ENCODE data around the gene PSMB7. TPM values are rescaled to one million over a fixed set of nuclear protein-coding genes. Genes with fewer than 3 reads are reported as not detected.

The PSMB7 gene
- total and polyA plus RNA-seq, 2 donors (not counting 1 experiment from before 2014, with no cell fraction given): 69.5 to 73.1 TPM

GRCh38 chr9:124377551-124378406 is 37.5 kb downstream of the PSMB7 start:
- 100% methylated on average over 4 of the region's 10 CpGs for WGBS (ENCODE audit: insufficient coverage)
- intact Hi-C loops (cut with micrococcal nuclease): no loop called here
- TF ChIP-seq CTCF (IDR thresholded peaks at IDR 0.05) (no peak), EZH2 (IDR thresholded peaks at IDR 0.05; ENCODE audit: borderline replicate concordance, insufficient read depth, low read depth, low read length, poor library complexity, severe bottlenecking) (no peak)
- Mint-ChIP-seq H3K27ac (no peak overlapping the region), H3K27me3 (no peaks in the 10 kb centered on the region), H3K9me3 (ENCODE audit: insufficient read depth) (peaks cover 2% of the 10 kb centered on the region), H3K4me1 (peaks cover 3% of the 10 kb centered on the region), H3K4me3 (no peak overlapping the region)
- Histone ChIP-seq H3K27ac (ENCODE audit: low read length in 2 of 2) (no peak overlapping the region), H3K79me2 (ENCODE audit: control insufficient read depth, insufficient read depth, low read length) (peaks cover 70% of the 10 kb centered on the region), H3K36me3 (replicated peaks in 1 of 2; ENCODE audit: control extremely low read depth in 1 of 2, control insufficient read depth in 1 of 2, extremely low read depth in 1 of 2, insufficient read depth in 2 of 2, low read length in 1 of 2) (peaks cover 0 to 34% of the 10 kb centered on the region in 2 experiments), H3K9me3 (ENCODE audit: control extremely low read depth in 1 of 3, control insufficient read depth in 2 of 3, insufficient read depth in 1 of 3, low read length in 2 of 3) (peaks cover 0 to 2% (median 0%) of the 10 kb centered on the region in 3 donors), H2AFZ (ENCODE audit: insufficient read depth, low read depth, low read length, poor library complexity, severe bottlenecking) (no peak overlapping the region), H3K4me1 (ENCODE audit: control insufficient read depth in 2 of 2, insufficient read depth in 2 of 2, low read length in 2 of 2) (no peaks in the 10 kb centered on the region), H3K27me3 (replicated peaks in 1 of 4; ENCODE audit: control extremely low read depth in 1 of 4, control insufficient read depth in 3 of 4, insufficient read depth in 4 of 4, low read length in 3 of 4) (no peaks in the 10 kb centered on the region), H4K20me1 (ENCODE audit: control insufficient read depth, insufficient read depth, low read length, poor library complexity, severe bottlenecking) (peaks cover 21% of the 10 kb centered on the region), H3K4me3 (ENCODE audit: control extremely low read depth in 1 of 5, extremely low read depth in 1 of 5, insufficient read depth in 1 of 5, low read depth in 2 of 5, low read length in 4 of 5) (no peak overlapping the region), H3K4me2 (replicated peaks; ENCODE audit: low read depth, low read length, poor library complexity, severe bottlenecking) (no peak overlapping the region), H3K9ac (ENCODE audit: low read length) (no peak overlapping the region)
- DNase-seq (no peak), ATAC-seq (ENCODE audit: low read depth) (no peak)
- ChIA-PET POLR2A (interaction anchor here (0.5 kb wide), 1 partner anchor 17 kb away, joined by 4 read pairs; no protein-coding TSS in a partner anchor), CTCF (interaction anchor here (1.1 to 1.4 kb wide), 4 partner anchors 10 to 254 kb away, joined by 3 to 7 read pairs (median 6); no protein-coding TSS in a partner anchor)

DNA sequence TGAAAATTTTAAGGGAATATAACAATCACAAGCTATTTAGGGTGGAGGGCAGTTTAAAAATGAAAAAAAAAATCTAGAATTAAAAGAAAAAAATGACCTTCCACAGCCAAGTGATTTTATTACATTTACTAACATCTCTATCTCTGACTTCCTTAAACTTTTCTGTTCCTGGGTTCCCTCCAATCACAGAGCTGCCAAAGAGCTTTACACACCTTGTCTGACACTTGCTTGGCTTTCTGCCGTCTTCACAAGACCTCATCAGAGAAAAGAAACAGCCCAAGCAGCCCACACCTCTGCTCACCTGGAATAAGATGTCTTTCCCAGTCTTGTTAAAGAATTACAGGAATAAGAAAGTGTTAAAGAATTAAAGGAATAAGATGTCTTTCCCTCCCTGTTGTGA is 38.9 kb downstream of the PSMB7 start:
- H3K27ac Mint-ChIP-seq: no peak overlapping the region
- H3K36me3 ChIP-seq (replicated peaks in 1 of 2; ENCODE audit: control extremely low read depth in 1 of 2, control insufficient read depth in 1 of 2, extremely low read depth in 1 of 2, insufficient read depth in 2 of 2, low read length in 1 of 2): peaks cover 0 to 29% of the 10 kb centered on the region in 2 experiments
- no peaks in the 10 kb centered on the region for H3K4me1 ChIP-seq (ENCODE audit: control insufficient read depth in 2 of 2, insufficient read depth in 2 of 2, low read length in 2 of 2)
- DNase-seq (no peak), ATAC-seq (ENCODE audit: low read depth) (no peak)
- H3K79me2 ChIP-seq (ENCODE audit: control insufficient read depth, insufficient read depth, low read length): peaks cover 78% of the 10 kb centered on the region
- H3K4me3 ChIP-seq (ENCODE audit: control extremely low read depth in 1 of 5, extremely low read depth in 1 of 5, insufficient read depth in 1 of 5, low read depth in 2 of 5, low read length in 4 of 5): no peak overlapping the region
- no peak overlapping the region for H3K27ac ChIP-seq (ENCODE audit: low read length in 2 of 2)
- TF ChIP-seq CTCF (IDR thresholded peaks at IDR 0.05): no peak
- TF ChIP-seq EZH2 (IDR thresholded peaks at IDR 0.05; ENCODE audit: borderline replicate concordance, insufficient read depth, low read depth, low read length, poor library complexity, severe bottlenecking): no peak
- no peak overlapping the region for H3K4me3 Mint-ChIP-seq
- no peak overlapping the region for H2AFZ ChIP-seq (ENCODE audit: insufficient read depth, low read depth, low read length, poor library complexity, severe bottlenecking)
- ChIA-PET CTCF (interaction anchor here (1.2 kb wide), 1 partner anchor 13 kb away, joined by 3 read pairs; no protein-coding TSS in a partner anchor), POLR2A (interaction anchor here (0.6 kb wide), 1 partner anchor 1485 kb away, joined by 3 read pairs; no protein-coding TSS in a partner anchor)
- 100% methylated on average over 1 of the region's 1 CpG for WGBS (ENCODE audit: insufficient coverage)
- H3K27me3 Mint-ChIP-seq: no peaks in the 10 kb centered on the region
- H4K20me1 ChIP-seq (ENCODE audit: control insufficient read depth, insufficient read depth, low read length, poor library complexity, severe bottlenecking): peaks cover 31% of the 10 kb centered on the region
- H3K27me3 ChIP-seq (replicated peaks in 1 of 4; ENCODE audit: control extremely low read depth in 1 of 4, control insufficient read depth in 3 of 4, insufficient read depth in 4 of 4, low read length in 3 of 4): no peaks in the 10 kb centered on the region
- H3K4me1 Mint-ChIP-seq: peaks cover 3% of the 10 kb centered on the region
- intact Hi-C loops (cut with micrococcal nuclease): no loop called here
- H3K9me3 ChIP-seq (ENCODE audit: control extremely low read depth in 1 of 3, control insufficient read depth in 2 of 3, insufficient read depth in 1 of 3, low read length in 2 of 3): peaks cover 0 to 2% (median 0%) of the 10 kb centered on the region in 3 donors
- no peak overlapping the region for H3K9ac ChIP-seq (ENCODE audit: low read length)
- H3K9me3 Mint-ChIP-seq (ENCODE audit: insufficient read depth): peaks cover 2% of the 10 kb centered on the region
- no peak overlapping the region for H3K4me2 ChIP-seq (replicated peaks; ENCODE audit: low read depth, low read length, poor library complexity, severe bottlenecking)

Data from B cell (primary cell).